HG03064 (cell line): Measurements from ENCODE around the gene PPP1R2.

Experiments used
- ATAC-seq: cut with Tn5 transposase; IDR thresholded peaks from one replicate; pipeline ENCODE4 v1.9.1; 2021; ENCODE audit warnings: low read depth; ENCODE audit not compliant: unreplicated experiment

Gene PPP1R2

GRCh38 chr3:195568630-195569029 is 25.5 kb upstream of the PPP1R2 start:
- ATAC-seq = no peak

- no peak for ATAC-seq
Observed at GRCh38 chr3:195566797-195567196, 23.7 kb upstream of the PPP1R2 start.

- ATAC-seq = no peak
Observed at GRCh38 chr3:195565716-195566115, 22.6 kb upstream of the PPP1R2 start.

DNA sequence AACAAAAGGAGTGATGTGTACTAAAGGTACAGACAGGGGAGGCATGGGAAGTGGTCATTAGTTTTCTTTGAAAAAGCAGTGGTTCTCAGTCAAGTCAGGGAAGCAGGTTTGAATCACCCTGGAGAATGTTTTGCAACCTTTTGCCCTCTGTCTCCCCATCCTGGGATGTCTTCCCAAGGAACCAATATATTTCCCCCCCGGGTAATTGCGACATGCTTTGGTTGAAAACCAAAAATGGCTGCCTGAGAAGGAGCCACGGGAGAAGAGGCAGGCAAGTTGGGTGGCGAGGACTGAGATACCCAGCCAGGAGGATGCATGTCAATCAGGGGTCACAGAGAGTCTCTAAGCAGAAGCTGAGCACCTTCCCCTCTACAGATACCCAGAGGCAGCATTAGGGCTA is 20.2 kb upstream of the PPP1R2 start:
- ATAC-seq = no peak

- no peak for ATAC-seq
Observed at GRCh38 chr3:195559723-195560409, 16.7 kb upstream of the PPP1R2 start.

GRCh38 chr3:195558602-195559001 is 15.5 kb upstream of the PPP1R2 start:
- ATAC-seq = no peak

GRCh38 chr3:195557322-195557721 is 14.2 kb upstream of the PPP1R2 start:
- ATAC-seq = no peak

GRCh38 chr3:195556390-195556789 is 13.3 kb upstream of the PPP1R2 start:
- ATAC-seq = no peak

DNA sequence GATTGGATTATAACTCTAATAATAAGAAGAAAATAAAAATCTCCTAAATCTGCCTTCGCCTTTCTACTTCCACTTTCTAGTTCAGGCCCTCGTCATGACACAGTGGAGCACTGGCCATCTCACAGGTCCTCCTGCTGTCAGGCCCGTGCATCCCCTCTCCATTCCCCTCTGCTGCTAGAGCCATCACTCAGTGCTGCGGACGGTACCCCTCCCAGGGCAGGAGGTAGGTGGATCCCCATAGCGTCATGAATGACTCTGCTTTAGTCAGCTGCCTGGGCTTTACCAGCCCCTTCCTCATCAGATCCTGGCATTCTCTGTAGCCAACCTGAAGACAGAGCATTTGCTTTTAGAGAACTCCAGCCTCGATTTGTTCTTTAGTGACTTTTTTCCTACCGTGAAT is 12.0 kb upstream of the PPP1R2 start:
- no peak for ATAC-seq

- no peak for ATAC-seq
Observed at GRCh38 chr3:195554458-195554857, 11.3 kb upstream of the PPP1R2 start.

GRCh38 chr3:195553268-195553667 is 10.1 kb upstream of the PPP1R2 start:
- no peak for ATAC-seq

DNA sequence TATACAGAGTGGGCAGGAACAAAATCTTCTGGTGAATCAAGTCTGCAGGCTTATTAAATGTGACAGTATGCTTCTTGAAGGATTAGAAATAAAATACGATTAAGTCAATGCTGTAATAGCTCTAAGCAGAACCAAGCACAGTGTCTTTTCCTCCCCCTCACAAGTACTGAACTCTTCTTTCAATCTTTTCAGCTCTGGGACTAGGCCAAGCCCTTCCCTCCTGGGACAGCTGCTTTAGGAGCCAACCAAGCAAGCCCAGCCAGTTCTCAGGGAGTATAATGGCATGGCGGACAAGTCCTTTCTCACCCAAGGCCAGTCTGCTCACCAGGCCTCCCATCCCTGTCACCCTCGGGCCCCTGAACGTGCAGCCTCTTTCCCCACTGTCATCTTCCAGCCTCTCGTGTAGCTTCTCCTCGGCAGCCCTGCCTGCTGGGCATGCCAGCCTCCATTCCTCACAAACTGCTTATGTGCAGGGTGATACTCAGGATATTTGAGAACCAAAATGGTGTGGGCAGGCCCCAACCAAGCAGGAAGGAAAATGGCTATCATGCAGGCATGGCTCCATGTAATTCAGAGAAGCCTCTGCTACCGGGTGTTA is 8.4 kb upstream of the PPP1R2 start:
- no peak for ATAC-seq

DNA sequence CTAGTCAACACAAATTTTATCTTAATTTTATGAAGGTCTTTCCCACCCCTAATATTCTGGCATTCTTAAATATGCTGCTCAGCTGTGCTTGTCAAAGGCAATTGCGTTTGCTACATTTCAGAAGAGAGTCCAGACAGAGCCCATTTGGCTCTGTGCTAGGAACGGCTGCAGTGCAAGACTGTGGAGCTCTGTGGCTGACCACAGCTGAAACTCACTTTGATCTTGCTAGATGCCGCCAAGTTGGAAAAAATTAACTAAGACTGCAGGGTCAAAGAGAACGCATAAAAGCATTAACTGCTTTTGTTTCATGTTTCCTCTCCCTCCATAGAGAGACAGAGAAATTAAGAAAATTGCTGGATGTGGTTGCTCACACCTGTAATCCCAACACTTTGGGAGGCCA is 7.6 kb upstream of the PPP1R2 start:
- ATAC-seq = no peak

DNA sequence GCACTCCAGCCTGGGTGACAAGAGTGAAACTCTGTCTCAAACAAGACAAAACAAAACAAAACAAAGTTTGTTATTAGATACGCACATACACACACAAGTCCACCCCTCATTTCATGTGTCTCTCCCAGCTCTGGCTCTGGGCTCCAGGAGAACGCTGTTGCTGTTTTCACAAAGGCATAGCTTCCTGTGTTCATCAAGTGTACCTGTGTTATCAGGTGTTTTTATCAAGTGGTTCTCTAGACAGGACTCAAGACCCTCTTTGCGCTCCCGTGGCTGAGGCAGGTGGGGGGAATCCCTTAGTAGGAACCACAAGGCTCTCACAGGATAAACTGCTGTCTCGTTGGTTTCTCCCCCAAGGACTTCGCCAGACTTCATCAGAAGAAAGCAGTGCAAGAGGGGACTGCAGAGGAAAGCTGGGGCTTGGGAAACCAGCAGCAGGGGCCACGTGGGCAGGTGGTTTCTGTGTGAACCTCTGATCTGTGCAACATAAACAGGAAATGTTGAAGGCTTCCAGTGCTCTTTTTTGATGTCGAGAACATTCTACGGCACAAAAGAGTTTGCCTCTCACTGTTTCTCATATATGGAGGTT is 6.9 kb upstream of the PPP1R2 start:
- ATAC-seq = peak; percentile 69

- no peak for ATAC-seq
Observed at GRCh38 chr3:195548987-195549386, 5.9 kb upstream of the PPP1R2 start.

- no peak for ATAC-seq
Observed at GRCh38 chr3:195548501-195548900, 5.4 kb upstream of the PPP1R2 start.

GRCh38 chr3:195548006-195548405 is 4.9 kb upstream of the PPP1R2 start:
- no peak for ATAC-seq

DNA sequence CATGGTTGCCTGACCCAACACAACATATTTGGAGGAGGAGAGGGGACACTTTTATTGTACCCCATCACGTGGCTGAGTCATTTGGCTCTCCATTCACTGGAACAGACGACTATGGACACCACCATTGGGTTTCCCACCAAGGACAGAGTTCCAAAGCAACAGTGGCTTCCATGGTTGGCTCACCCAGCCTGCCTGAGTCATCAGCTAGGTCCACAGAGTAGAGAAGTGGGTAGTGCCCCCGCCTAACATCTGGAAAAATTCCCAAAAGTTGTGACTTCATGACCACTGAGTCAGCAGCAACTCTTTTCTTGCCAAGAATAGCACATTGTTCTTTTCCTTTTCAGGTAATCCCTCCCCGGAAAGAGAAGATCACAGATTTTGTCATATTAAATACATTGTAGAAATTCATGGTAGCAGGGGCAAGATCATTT is 3.0 kb upstream of the PPP1R2 start:
- ATAC-seq = no peak

DNA sequence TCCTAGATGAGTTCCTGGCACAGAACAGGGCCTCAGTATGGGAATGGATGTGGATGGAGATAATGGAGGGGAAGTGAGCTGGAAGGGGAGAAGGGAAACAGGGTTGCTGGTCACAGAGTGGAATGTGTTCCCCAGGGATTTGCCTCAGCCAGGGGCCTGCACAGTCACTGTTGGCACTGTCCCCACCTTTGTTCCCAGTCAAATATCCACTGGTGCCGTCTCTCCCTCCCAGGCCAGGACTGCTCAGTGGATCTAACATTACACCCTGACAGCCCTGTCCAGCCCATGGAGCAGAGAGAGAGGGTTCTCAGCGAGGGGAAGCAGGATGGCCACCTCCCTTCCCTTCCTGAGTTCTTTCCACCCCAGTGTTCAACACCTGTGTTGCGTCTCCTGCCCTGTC is 1.5 kb upstream of the PPP1R2 start:
- ATAC-seq = no peak

- ATAC-seq = no peak
Observed at GRCh38 chr3:195544230-195544536, 1.1 kb upstream of the PPP1R2 start.

GRCh38 chr3:195543500-195544229 is 540 bp upstream of the PPP1R2 start:
- ATAC-seq = no peak

DNA sequence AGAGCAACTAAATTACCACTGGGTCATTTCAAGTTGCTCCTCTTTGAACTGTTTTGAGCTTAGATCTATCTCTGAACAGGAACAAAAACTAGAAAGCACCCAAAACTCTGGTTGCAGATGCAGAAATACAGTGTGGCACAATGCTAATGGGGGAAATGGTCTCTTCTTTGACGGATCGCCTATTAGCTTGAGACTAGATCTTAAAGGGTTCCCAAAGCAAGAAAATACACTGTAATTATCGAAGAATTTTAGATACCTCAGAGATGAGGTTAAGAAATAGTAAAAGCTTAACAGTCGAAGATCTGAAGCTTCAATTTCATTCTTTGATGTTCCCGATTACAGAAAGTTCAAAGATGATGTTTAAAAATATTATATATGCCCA is 818 bp downstream of the PPP1R2 start:
- ATAC-seq = no peak
